C4-2B (cell line): ENCODE data around the gene INHBC.

Experiments used
- CTCF ChIP-seq: fragments of 450-650 bp; conservative IDR thresholded peaks from 2 replicates; pipeline ENCODE4 v1.5.1; 2017; ENCODE audit warnings: mild to moderate bottlenecking
- ZFX ChIP-seq: fragments of 450-650 bp; IDR thresholded peaks from 2 replicates; pipeline ENCODE4 v1.6.1; 2017

- TF ChIP-seq CTCF, result no peak
- no peak for TF ChIP-seq ZFX
Observed at GRCh38 chr12:57452181-57452936, 17.8 kb downstream of the INHBC start.
